ENCODE measurements around the gene KIF6.

KIF6 gene

DNA sequence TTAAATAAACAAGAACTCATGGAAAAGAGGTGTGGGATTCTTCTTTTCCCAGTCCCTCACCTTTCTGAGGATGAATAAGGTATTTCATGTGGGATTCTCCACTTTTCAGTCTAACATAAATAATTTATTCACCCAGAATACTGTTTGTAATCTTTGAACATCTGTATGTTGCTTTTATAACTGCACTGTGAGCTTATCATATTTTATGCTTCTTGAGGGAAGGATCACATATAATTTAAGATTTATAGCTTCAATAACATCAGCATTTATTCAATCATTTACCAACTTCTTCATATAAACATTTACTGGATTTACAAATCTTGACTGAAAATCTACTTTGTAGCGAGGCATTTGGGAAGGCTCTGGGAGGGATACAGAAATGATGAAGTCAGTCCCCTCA lies 248.5 kb downstream of the KIF6 start:
- Histone ChIP-seq H3K9me2 (replicated peaks; ENCODE audit: insufficient read depth, low read length) (no peaks in the 10 kb centered on the region), H3K4me2 (ENCODE audit: low read depth, low read length) (no peak overlapping the region), H3K36me3 (replicated peaks; ENCODE audit: insufficient read depth, low read length) (no peaks in the 10 kb centered on the region), H3F3A (ENCODE audit: insufficient read depth, low read length) (peaks cover 3% of the 10 kb centered on the region; the same call in 1 of the 2 replicates), H2AFZ (ENCODE audit: low read length) (no peak overlapping the region), H3K27ac (ENCODE audit: low read length) (no peak overlapping the region), H4K20me1 (ENCODE audit: insufficient read depth, low read length) (no peaks in the 10 kb centered on the region), H3K79me2 (ENCODE audit: low read length) (no peaks in the 10 kb centered on the region), H3K9me3 (replicated peaks; ENCODE audit: insufficient read depth, low read length) (no peaks in the 10 kb centered on the region), H3K9ac (ENCODE audit: low read length) (no peak overlapping the region), H3K27me3 (replicated peaks; ENCODE audit: insufficient read depth, low read length) (no peaks in the 10 kb centered on the region), H3K4me3 (ENCODE audit: low read length) (no peak overlapping the region), H3K4me1 (ENCODE audit: low read length) (peaks cover 5% of the 10 kb centered on the region)
- TF ChIP-seq EZH2 (optimal IDR thresholded peaks at IDR 0.05; ENCODE audit: low read depth, low read length) = no peak
- TF ChIP-seq, protein P1, sequence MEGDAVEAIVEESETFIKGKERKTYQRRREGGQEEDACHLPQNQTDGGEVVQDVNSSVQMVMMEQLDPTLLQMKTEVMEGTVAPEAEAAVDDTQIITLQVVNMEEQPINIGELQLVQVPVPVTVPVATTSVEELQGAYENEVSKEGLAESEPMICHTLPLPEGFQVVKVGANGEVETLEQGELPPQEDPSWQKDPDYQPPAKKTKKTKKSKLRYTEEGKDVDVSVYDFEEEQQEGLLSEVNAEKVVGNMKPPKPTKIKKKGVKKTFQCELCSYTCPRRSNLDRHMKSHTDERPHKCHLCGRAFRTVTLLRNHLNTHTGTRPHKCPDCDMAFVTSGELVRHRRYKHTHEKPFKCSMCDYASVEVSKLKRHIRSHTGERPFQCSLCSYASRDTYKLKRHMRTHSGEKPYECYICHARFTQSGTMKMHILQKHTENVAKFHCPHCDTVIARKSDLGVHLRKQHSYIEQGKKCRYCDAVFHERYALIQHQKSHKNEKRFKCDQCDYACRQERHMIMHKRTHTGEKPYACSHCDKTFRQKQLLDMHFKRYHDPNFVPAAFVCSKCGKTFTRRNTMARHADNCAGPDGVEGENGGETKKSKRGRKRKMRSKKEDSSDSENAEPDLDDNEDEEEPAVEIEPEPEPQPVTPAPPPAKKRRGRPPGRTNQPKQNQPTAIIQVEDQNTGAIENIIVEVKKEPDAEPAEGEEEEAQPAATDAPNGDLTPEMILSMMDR (IDR thresholded peaks at IDR 0.05; ENCODE audit: low read length) = no peak
- no peak for TF ChIP-seq EZH2phosphoT487 (IDR thresholded peaks at IDR 0.05; ENCODE audit: low read length)
- no peak for DNase-seq

DNA sequence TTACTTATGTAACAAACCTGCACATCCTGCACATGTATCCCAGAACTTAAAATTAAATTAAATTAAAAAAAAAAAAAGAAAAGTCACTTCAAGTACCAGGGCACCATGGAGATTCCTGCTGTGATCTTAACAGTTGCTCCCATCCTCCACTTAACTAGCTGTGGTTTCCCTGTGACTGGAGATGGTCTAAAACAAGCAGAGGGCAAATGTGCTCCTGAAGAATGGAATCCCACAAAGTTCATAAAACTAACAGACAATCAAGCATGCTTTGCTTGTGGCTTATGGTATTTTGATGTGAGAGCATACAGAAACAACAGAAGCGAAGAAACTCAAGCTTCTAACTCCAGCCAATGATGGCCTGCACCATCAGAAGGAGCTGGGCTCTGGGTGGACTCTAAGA lies 249.1 kb downstream of the KIF6 start:
- Histone ChIP-seq H2AFZ (ENCODE audit: low read length) (no peak overlapping the region), H3K9me2 (replicated peaks; ENCODE audit: insufficient read depth, low read length) (no peaks in the 10 kb centered on the region), H3K4me3 (ENCODE audit: low read length) (no peak overlapping the region), H4K20me1 (ENCODE audit: insufficient read depth, low read length) (no peaks in the 10 kb centered on the region), H3K4me1 (ENCODE audit: low read length) (peaks cover 5% of the 10 kb centered on the region), H3K4me2 (ENCODE audit: low read depth, low read length) (no peak overlapping the region), H3K27ac (ENCODE audit: low read length) (no peak overlapping the region), H3K79me2 (ENCODE audit: low read length) (no peaks in the 10 kb centered on the region), H3F3A (ENCODE audit: insufficient read depth, low read length) (peaks cover 3% of the 10 kb centered on the region; the same call in 1 of the 2 replicates), H3K36me3 (replicated peaks; ENCODE audit: insufficient read depth, low read length) (no peaks in the 10 kb centered on the region), H3K9me3 (replicated peaks; ENCODE audit: insufficient read depth, low read length) (no peaks in the 10 kb centered on the region), H3K9ac (ENCODE audit: low read length) (no peak overlapping the region), H3K27me3 (replicated peaks; ENCODE audit: insufficient read depth, low read length) (no peaks in the 10 kb centered on the region)
- TF ChIP-seq EZH2phosphoT487 (IDR thresholded peaks at IDR 0.05; ENCODE audit: low read length) (no peak), EZH2 (optimal IDR thresholded peaks at IDR 0.05; ENCODE audit: low read depth, low read length) (no peak)
- TF ChIP-seq, protein P1 (IDR thresholded peaks at IDR 0.05; ENCODE audit: low read length) = no peak
- no peak for DNase-seq

DNA sequence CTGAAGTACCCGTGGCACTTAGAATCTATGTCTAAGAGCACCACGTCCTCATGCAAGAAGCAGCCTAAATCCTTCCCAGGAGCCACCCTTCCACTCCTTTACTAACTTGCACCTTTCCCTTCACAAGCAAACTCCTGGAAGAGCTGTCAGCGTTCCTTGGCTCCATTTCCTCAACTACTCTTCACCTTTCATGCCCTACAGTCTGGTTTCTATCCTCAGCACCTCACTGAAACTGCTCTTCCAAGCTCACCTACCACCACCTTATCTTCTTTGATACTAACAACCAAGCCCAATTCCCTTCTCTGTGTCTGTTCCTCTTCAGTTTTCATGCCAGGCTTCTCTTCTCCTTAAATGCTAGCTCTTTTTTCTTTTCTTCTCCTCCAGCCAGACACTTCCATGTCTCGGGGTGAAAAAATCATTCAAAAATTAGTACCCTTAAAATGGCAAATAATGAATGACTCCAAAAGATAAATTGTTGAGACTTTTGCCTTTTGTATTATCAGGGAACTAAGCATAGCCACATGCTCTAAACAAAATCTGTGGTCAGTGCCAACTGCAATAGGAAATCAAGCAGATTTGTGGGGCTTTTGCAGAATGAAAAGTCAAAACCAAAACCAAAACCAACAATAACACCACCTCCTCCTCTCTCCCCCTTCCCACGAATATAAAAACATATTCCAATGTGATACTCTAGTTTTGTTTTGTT lies 253.1 kb downstream of the KIF6 start:
- Histone ChIP-seq H3K79me2 (ENCODE audit: low read length) (no peaks in the 10 kb centered on the region), H3K36me3 (replicated peaks; ENCODE audit: insufficient read depth, low read length) (no peaks in the 10 kb centered on the region), H3K4me3 (ENCODE audit: low read length) (peak overlapping the region; percentile 42), H3K9me3 (replicated peaks; ENCODE audit: insufficient read depth, low read length) (no peaks in the 10 kb centered on the region), H4K20me1 (ENCODE audit: insufficient read depth, low read length) (no peaks in the 10 kb centered on the region), H3F3A (ENCODE audit: insufficient read depth, low read length) (peaks cover 3% of the 10 kb centered on the region; the same call in 1 of the 2 replicates), H3K9me2 (replicated peaks; ENCODE audit: insufficient read depth, low read length) (no peaks in the 10 kb centered on the region), H3K27ac (ENCODE audit: low read length) (peak overlapping the region; percentile 50; the same call in 1 of the 2 replicates), H3K4me1 (ENCODE audit: low read length) (peaks cover 5% of the 10 kb centered on the region), H3K27me3 (replicated peaks; ENCODE audit: insufficient read depth, low read length) (no peaks in the 10 kb centered on the region), H3K4me2 (ENCODE audit: low read depth, low read length) (peak overlapping the region; percentile 73), H2AFZ (ENCODE audit: low read length) (peak overlapping the region; percentile 85), H3K9ac (ENCODE audit: low read length) (no peak overlapping the region; the same call in 1 of the 2 replicates)
- no peak for TF ChIP-seq EZH2phosphoT487 (IDR thresholded peaks at IDR 0.05; ENCODE audit: low read length)
- TF ChIP-seq EZH2 (optimal IDR thresholded peaks at IDR 0.05; ENCODE audit: low read depth, low read length) = no peak
- TF ChIP-seq, protein P1 (IDR thresholded peaks at IDR 0.05; ENCODE audit: low read length) = no peak
- peak; percentile 69 for DNase-seq
